ENCODE results near the gene QPCTL. TPM values are rescaled to one million over a fixed set of nuclear protein-coding genes. Genes with fewer than 3 reads are reported as not detected.

Gene QPCTL
- total and polyA plus RNA-seq, 9 of the 15 experiments (the other 6 are each of a cell fraction or from before 2014, with no cell fraction given): 0.99 to 31.3 (median 12.7) TPM

DNA sequence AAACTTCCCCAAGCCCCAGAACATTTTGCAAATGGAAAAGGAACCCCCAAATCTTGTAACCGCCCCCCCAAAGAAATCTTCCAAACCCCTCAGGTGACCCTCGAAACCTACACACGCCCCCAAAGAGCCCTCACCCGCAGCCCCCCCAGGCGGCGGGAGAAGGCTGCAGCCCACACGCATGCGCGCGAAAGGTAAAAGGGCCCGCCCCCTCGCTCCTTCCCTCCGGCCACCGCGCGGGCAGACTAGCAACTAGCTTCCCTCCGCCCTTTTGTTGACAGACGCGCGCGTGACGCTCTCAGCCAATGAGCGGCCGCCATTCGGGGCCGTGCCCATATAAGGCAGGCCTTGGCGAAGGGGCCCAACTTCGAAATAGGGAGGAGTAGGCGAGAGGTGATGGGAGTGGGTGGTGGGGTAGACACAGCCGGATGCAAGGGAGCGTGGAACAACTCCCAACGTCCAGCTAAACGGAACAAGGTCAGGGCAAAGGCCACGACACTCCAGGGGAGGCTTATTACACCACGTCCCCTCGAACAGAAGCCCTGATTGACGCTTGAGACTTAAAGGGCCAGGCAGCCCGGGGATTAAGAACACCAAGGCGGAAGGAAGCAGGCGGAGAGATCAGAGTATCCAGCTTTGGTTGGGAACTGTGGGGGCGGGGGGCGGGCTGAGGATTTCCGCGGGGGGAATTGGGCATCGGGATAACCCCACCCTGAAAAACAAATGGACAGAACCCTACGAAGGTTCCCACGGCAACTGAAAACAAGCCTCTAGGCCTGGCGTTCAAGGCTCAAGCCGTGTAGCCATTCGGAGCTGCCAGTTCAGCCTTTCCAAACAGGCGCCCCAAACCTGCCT lies 24.9 kb downstream of the QPCTL start (continued):
- TF ChIP-seq, protein P1, sequence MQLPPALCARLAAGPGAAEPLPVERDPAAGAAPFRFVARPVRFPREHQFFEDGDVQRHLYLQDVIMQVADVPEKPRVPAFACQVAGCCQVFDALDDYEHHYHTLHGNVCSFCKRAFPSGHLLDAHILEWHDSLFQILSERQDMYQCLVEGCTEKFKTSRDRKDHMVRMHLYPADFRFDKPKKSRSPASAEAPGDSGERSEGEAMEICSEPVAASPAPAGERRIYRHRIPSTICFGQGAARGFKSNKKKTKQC (CRISPR knock-in tag; IDR thresholded peaks at IDR 0.05): peak; percentile 76; the same call in 1 of the 2 replicates
- TF ChIP-seq MED1 (CRISPR knock-in tag; IDR thresholded peaks at IDR 0.05; ENCODE audit: borderline replicate concordance) (no peak), BMI1 (IDR thresholded peaks at IDR 0.05; ENCODE audit: low read length) (no peak), RBM22 (IDR thresholded peaks at IDR 0.05; ENCODE audit: low read depth, low read length, poor library complexity, severe bottlenecking) (no peak), CBX3 (IDR thresholded peaks at IDR 0.05; ENCODE audit: borderline replicate concordance in 1 of 2, low read length in 2 of 2) (0 out of 3 replicates have a peak, but pooled peaks of 1 of the 2 experiments have one; percentile 20), SMAD1 (IDR thresholded peaks at IDR 0.05; ENCODE audit: low read depth, low read length, partially characterized antibody) (peak; percentile 49), ZNF764 (CRISPR knock-in tag; IDR thresholded peaks at IDR 0.05; ENCODE audit: low read depth) (no peak), RBM39 (optimal IDR thresholded peaks at IDR 0.05; ENCODE audit: low read depth, low read length) (no peak), SREBF1 (IDR thresholded peaks at IDR 0.05; ENCODE audit: borderline replicate concordance, low read depth, low read length) (peak; percentile 84), NCOA2 (IDR thresholded peaks at IDR 0.05; ENCODE audit: partially characterized antibody in 2 of 2) (peak in 1 of 2 experiments; percentile 100), POLR2G (IDR thresholded peaks at IDR 0.05; ENCODE audit: low read depth, low read length) (peak; percentile 81), TARDBP (IDR thresholded peaks at IDR 0.05) (no peak), ZC3H4 (CRISPR knock-in tag; IDR thresholded peaks at IDR 0.05; ENCODE audit: borderline replicate concordance) (no peak), YBX1 (IDR thresholded peaks at IDR 0.05) (no peak), PPARD (CRISPR knock-in tag; IDR thresholded peaks at IDR 0.05) (no peak)
- TF ChIP-seq, protein P2, sequence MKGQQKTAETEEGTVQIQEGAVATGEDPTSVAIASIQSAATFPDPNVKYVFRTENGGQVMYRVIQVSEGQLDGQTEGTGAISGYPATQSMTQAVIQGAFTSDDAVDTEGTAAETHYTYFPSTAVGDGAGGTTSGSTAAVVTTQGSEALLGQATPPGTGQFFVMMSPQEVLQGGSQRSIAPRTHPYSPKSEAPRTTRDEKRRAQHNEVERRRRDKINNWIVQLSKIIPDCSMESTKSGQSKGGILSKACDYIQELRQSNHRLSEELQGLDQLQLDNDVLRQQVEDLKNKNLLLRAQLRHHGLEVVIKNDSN (CRISPR knock-in tag; IDR thresholded peaks at IDR 0.05): peak; percentile 99
- TF ChIP-seq, protein P3, sequence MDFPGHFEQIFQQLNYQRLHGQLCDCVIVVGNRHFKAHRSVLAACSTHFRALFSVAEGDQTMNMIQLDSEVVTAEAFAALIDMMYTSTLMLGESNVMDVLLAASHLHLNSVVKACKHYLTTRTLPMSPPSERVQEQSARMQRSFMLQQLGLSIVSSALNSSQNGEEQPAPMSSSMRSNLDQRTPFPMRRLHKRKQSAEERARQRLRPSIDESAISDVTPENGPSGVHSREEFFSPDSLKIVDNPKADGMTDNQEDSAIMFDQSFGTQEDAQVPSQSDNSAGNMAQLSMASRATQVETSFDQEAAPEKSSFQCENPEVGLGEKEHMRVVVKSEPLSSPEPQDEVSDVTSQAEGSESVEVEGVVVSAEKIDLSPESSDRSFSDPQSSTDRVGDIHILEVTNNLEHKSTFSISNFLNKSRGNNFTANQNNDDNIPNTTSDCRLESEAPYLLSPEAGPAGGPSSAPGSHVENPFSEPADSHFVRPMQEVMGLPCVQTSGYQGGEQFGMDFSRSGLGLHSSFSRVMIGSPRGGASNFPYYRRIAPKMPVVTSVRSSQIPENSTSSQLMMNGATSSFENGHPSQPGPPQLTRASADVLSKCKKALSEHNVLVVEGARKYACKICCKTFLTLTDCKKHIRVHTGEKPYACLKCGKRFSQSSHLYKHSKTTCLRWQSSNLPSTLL (IDR thresholded peaks at IDR 0.05): no peak

Measured in K562 (cell line).